Measurements from ENCODE around the gene TRAF3IP3. TPM values are rescaled to one million over a fixed set of nuclear protein-coding genes. Genes with fewer than 3 reads are reported as not detected.

TRAF3IP3 gene, protein sequence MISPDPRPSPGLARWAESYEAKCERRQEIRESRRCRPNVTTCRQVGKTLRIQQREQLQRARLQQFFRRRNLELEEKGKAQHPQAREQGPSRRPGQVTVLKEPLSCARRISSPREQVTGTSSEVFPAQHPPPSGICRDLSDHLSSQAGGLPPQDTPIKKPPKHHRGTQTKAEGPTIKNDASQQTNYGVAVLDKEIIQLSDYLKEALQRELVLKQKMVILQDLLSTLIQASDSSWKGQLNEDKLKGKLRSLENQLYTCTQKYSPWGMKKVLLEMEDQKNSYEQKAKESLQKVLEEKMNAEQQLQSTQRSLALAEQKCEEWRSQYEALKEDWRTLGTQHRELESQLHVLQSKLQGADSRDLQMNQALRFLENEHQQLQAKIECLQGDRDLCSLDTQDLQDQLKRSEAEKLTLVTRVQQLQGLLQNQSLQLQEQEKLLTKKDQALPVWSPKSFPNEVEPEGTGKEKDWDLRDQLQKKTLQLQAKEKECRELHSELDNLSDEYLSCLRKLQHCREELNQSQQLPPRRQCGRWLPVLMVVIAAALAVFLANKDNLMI
- total RNA-seq: 0.11 and 1.5 TPM in 2 replicates

DNA sequence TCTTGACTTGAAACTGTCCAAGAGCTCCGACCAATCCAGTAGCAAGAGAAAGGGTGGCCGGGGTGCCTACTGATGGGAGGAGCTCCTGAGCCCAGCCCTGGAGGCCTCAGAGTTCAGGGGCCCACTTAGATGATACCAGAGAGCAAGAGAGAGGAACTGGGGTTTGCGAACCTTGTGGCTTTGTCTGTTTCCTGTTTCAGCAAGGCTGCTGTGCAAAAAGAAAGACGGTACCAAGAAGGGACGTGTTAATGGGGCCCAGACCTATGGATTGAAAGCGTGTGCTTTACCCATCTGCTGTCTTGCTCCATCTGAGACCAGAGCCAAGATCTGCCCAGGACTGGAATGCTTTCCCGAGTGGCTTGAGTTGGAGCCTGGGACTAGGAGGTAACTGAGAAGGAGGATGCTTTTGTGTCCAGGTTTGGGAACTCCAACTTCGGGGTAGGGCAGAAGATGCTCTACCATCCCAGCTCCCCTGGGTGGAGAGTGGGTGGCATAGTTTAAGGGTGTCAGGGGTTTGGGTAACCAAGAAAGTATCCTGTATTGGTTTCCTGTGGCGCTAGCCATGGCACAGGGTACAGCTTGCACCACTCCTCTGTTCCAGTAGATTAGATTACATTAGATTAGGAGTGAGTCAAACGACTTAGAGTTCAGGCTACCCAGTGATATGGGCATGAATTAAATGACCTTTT is at the start of gene TRAF3IP3:
TRAF3IP3 (plus strand) TSS at position 128 of the 689 bp plus-strand sequence. CDS start 3,987 bp downstream, outside the sequence.

DNA sequence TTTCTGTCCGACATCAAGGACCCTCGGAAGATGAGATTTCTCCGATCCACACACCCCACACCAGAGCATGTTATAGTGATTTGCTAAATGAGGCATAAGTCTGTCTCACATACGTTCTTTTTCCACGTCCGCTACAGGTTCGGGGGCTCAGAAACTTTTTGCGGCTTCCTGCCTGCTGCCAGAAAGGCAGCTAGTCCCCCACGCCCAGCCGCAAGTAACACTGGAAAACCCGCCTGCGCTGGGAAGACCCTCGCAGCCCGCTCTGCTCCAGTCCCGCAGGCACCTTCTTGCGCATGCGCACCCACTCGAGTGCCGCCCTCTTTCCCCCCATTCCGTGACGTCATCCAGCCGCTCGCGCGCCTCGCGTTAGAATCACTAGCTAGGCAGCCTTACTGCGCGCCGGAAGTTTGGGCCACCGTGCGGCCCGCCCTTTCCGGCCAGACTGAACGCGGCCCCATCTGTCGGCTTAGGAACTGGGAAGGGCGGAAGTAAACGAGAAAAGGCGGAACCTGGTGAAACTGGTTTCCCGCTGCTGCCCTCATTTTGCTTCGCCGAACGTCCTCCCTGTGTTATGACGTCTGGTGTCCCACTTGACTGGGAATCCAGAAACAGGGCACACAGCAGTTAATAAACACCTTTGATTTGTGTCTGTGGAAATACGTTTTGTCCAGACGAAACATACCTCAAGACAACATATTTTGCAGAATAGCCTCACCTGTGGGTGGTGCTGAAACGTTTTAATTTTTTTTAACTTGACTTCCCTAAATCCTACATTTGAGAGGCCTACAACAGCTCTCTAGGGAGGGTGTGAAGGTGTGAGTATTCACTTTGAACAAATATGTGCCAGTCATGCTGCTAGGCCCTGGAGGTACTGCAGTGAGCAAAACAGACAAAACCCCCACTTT is 28.7 kb downstream of the TRAF3IP3 start, which contains the start of gene C1orf74:
C1orf74 (minus strand) TSS at position 295 of the 905 bp plus-strand sequence. CDS start 925 bp downstream, outside the sequence.

DNA sequence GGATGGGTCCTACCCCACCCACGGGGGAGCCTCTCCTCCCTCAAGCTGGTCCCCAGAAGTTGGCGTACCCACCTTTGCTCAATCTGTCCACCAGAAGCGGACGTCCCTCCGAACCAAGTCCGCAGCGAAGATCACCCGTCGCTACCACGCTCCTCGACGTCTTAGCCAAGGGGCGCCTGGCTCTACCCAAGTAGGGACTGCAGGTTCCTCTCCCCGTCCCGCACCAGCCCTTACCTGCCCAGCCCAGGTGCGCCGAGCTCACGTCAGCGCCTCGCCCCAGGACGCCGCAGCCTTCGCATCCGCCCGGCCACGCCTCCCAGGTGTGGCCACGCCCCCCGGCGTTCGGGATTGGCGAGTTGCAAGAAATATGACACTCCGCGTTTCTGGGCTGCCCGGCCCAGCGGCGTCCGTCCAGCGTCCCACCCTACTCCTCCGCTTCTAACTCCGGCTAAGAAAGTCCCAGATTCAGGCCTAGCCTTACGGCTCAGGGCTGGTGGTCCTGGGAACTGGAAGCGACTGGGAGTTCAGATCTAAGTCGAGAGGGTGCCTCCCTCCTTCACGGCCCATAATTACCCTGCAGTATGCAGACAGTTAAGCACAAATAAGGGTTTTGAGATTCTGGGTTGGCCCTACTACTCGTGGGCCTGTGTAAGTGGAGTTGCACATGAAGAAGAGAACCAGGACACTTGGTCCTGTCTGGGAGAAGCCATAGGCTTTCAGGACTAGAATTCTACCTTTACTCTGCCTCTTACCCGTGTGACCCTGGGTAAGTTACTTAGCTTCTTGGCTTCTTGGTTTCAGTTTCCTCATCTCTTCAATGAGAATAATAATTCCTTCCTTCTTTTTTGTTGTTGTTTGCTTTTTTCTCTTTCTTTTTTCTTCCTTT is 50.3 kb downstream of the TRAF3IP3 start, which contains the start of gene IRF6:
IRF6 (minus strand) TSS at position 268 of the 886 bp plus-strand sequence. CDS start 4,729 bp downstream, outside the sequence.

DNA sequence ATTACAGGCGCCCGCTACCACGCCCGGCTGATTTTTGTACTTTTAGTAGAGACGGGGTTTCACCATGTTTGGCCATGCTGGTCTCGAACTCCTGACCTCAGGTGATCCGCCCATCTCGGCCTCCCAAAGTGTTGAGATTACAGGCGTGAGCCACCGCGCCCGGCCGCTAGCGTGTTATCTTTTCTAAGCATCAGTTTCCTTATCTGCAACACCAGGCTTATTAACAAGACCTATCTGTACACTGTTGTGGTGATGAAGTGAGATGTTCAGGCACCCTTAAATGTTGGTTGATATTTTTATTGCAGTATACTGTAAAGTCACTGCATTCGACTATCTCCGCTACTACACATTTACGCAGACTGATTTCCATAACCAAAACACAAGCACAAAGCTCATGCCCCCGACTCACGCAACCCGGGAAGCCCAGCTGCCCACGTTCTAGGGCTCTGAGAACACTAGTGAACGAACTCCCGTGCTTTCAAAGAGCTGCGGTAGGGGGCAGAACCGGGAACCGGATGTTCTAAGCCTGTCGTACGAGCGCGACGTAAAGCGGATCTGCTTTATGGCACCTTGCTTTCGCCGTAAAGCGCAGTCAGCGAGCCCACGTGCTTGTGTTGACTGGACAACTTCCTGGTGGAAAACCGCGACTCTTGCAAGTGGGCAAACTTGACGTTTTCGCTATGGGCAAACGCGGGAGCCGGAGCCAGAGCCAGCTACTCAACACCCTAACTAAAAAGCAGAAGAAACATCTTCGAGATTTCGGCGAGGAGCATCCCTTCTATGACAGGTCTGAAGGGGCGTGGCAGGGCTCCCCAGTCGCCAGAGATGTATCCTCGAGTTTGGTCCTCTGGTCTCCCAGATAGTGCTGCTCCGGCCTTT is 71.8 kb downstream of the TRAF3IP3 start, which contains the start of gene UTP25:
UTP25 (plus strand) TSS at position 589 of the 879 bp plus-strand sequence; CDS start at position 681, 92 bp downstream.

Other genes starting within 250 kb of the TRAF3IP3 start
- gene CAMK1G, start 172.3 kb upstream of the TRAF3IP3 start, total RNA-seq: not detected in 2 replicates
- 964 and 3,200 TPM in 2 replicates for gene LAMB3, start 103.6 kb upstream of the TRAF3IP3 start, total RNA-seq
- gene G0S2, start 80.6 kb upstream of the TRAF3IP3 start, total RNA-seq: 219 and 961 TPM in 2 replicates
- 0.34 TPM in 1 of 2 replicates, not detected in the other for gene HSD11B1, start 51.2 kb upstream of the TRAF3IP3 start, total RNA-seq
- gene C1orf74, start 28.5 kb downstream of the TRAF3IP3 start, total RNA-seq: 6.0 and 11.0 TPM in 2 replicates
- 91.2 and 169 TPM in 2 replicates for gene IRF6, start 50.1 kb downstream of the TRAF3IP3 start, total RNA-seq
- gene UTP25, start 71.9 kb downstream of the TRAF3IP3 start, total RNA-seq: 4.8 and 6.0 TPM in 2 replicates
- 0.04 and 0.94 TPM in 2 replicates for gene SYT14, start 182.2 kb downstream of the TRAF3IP3 start, total RNA-seq